HG03097 (cell line): ENCODE data around the gene KLF9.
A peak's percentile ranks its signal among the peaks of the same experiment; 100 is the strongest.
"Not testable (repeated sequence)": the region's sequence is repeated elsewhere in the genome, so short reads cannot be mapped to it uniquely, and the experiment has no call there.

Experiments
- ATAC-seq: cut with Tn5 transposase; IDR thresholded peaks from one replicate; pipeline ENCODE4 v1.9.1; 2021; ENCODE audit not compliant: unreplicated experiment, low FRiP score

KLF9 gene

GRCh38 chr9:70405808-70406433 is 8.5 kb downstream of the KLF9 start:
- ATAC-seq, result peak; percentile 5

DNA sequence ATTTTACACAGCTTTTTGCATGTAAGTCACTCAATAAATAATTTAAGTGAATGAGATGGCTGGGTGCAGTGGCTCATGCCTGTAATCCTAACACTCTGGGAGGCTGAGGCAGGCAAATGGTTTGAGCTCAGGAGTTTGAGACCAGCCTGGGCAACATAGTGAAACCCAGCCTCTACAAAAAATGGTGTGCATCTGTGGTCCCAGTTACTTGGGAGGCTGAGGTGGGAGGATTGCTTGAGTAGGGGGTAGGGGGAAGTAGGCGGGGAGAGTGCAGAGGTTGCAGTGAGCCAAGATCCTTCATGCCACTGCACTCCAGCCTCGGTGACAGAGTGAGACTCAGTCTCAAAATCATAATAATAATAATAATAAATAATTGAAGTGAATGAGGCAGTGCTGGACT is 10.2 kb downstream of the KLF9 start:
- no peak for ATAC-seq

DNA sequence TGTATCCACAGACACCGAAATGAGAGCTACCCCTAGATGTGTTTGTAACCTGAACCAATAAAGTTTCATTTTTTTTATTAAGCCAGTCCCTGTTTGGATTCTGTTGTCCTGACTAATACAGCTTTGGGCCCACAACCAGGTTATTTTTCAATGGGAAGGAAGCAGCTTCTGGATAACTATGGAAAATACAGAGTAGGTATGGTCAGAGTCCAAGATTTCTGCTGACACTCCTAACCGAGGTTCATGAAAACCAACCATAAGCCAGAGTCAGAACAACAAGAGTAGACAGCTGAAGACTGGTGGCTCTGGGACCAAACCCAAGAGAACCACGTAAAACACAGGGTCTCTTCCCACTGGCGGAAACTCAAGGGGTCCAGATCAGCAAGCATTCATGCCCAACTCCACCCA is 10.8 kb downstream of the KLF9 start:
- ATAC-seq, result no peak

GRCh38 chr9:70403166-70403565 is 11.3 kb downstream of the KLF9 start:
- ATAC-seq, result no peak

- ATAC-seq, result no peak
Measured at GRCh38 chr9:70402213-70402612, 12.2 kb downstream of the KLF9 start.

DNA sequence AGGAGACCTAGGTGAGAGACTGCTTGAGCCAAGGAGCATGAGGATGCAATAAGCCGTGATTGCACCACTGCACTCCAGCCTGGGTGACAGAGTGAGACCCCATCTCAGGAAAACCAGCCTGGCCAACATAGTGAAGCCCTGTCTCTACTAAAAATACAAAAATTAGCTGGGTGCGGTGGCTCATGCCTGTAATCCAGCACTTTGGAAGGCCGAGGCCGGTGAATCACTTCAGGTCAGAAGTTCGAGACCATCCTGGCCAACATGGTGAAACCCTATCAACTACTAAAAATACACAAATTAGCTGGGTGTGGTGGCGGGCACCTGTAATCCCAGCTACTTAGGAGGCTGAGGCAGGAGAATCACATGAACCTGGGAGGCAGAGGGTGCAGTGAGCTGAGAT is 13.2 kb downstream of the KLF9 start:
- ATAC-seq, result not testable (repeated sequence)

DNA sequence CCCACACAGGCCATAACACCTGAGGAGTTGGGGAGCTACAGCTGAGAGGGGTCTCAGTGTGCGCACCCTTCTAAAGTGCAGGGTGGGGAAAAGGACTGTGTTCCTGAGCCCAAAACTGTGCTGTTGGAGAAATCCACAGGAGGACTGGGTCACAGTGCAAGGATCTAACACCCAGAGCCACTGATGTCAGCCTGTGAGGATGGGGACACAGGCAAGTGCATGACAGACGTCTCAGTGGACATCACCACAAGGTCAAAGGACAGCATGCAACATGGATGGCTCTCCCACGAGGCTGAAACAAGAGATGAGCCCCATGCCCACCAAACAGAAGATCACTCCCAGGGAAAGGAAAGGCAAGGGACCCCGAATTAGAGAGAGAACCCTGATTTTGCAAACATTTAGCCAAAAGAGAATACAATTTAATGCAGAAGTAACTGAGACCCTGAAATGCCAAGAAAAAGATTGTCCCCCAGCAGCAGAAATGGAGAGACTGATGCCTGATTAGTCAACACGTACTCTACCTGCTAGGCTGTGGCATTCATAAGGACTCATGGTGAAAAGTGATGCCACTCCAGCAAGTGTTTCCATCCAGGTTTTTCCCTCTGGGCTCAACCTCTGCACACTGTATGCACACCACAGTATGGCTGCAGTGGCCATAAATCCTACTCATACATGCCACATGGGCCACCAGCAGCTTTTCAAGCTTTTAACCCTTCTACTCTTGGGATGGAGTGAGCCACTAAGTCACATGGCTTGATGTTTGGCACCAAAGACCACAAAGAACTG is 14.2 kb downstream of the KLF9 start:
- no peak for ATAC-seq

DNA sequence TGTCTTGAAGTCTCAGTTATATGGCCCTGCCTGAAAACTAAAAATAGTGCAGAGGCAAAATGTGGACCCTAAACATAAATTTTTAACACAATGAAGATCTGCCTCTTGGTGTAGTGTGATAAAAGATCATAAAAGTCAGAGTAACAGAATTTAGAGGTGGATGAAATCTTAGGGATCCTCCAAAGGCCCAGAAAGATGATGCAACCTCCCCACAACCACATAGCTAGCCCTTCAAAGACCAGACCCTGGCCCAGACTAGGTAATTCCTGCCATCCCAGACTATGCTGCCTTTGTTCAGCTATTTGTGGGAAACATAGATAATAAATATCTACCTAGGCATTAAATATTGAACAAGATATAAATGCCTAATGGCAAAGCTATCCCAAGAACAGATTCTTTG is 15.3 kb downstream of the KLF9 start:
- ATAC-seq, result no peak

GRCh38 chr9:70398145-70398556 is 16.3 kb downstream of the KLF9 start:
- ATAC-seq, result peak; percentile 97

- ATAC-seq, result no peak
Measured at GRCh38 chr9:70395652-70396051, 18.8 kb downstream of the KLF9 start.

- ATAC-seq, result no peak
Measured at GRCh38 chr9:70392850-70393249, 21.6 kb downstream of the KLF9 start.

- ATAC-seq, result no peak
Measured at GRCh38 chr9:70392189-70392588, 22.3 kb downstream of the KLF9 start.

GRCh38 chr9:70390933-70391341 is 23.5 kb downstream of the KLF9 start:
- ATAC-seq, result no peak

GRCh38 chr9:70389621-70390266 is 24.7 kb downstream of the KLF9 start:
- ATAC-seq, result no peak

DNA sequence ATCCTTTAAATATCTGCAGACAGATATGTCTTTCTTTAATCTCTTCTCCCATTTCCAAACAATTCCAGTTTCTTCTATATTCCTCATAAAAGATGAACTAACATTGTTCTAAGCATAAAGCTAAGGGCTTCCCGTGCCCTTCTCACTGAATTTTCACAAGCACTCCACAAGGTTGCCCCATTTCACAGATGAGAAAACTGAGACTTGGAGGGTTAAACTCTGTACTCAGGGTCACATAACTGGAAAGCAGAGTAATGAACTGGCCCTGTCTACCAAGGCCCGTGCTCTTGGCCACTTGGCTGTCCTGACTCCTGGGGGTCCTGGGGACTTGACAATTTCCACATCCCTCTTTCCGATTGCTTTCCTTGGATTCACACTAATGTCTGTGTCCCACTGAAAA is 25.3 kb downstream of the KLF9 start:
- no peak for ATAC-seq

- ATAC-seq, result no peak
Measured at GRCh38 chr9:70387663-70388062, 26.8 kb downstream of the KLF9 start.

GRCh38 chr9:70385426-70385825 is 29.0 kb downstream of the KLF9 start:
- ATAC-seq, result no peak

GRCh38 chr9:70382709-70383605 is 31.5 kb downstream of the KLF9 start:
- no peak for ATAC-seq

DNA sequence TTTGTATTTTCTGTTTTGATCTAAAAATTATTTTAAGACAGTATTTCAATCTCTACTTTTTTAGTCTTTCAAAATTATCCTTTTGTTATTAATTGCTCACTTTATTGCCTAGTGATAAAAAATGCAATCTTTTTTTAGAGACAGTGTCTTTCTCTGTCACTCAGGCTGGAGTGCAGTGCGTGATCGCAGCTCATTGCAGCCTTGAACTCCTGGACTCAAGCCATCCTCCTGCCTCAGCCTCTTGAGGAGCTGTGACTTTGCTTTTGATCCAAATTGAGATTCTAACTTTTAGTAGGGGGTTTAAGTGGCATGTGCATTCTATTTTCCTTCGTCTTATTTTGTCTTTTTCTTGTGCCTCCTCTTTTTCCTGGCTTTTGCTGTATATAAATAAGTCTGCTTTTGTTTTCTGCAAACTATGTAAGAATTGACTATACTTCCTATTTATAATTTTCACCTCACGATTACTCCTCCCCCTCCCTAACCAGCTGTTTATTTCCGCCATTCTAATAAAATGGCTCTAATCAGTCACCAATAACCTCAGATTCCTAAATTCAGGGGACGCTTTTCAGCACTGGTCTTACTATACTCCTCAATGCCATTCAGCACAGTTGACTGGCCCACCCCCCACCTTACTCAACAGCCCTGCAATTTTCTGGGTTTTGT is 32.3 kb downstream of the KLF9 start:
- no peak for ATAC-seq

- ATAC-seq, result no peak
Measured at GRCh38 chr9:70374962-70375618, 39.4 kb downstream of the KLF9 start.
